Measurements from ENCODE around the gene EXOC7. TPM values are rescaled to one million over a fixed set of nuclear protein-coding genes. Genes with fewer than 3 reads are reported as not detected.

EXOC7 gene
- total and polyA plus RNA-seq, 2 donors (not counting 1 experiment from before 2014, with no cell fraction given) = 66.8 to 88.8 TPM

GRCh38 chr17:76040376-76040775 is 63.2 kb downstream of the EXOC7 start:
- no peaks in the 10 kb centered on the region for H3K4me1 ChIP-seq (ENCODE audit: control insufficient read depth, extremely low read depth, insufficient read depth, low read length)
- no peak for TF ChIP-seq EZH2 (IDR thresholded peaks at IDR 0.05; ENCODE audit: low read length, missing control alignments)
- TF ChIP-seq CTCF (conservative IDR thresholded peaks at IDR 0.05 in 1 of 2, IDR thresholded peaks at IDR 0.05 in 1 of 2; ENCODE audit: low read depth in 1 of 2, low read length in 2 of 2) = no peak
- H3K36me3 ChIP-seq (ENCODE audit: control insufficient read depth, insufficient read depth, low read length) = peaks cover 20% of the 10 kb centered on the region
- H3K9me3 ChIP-seq (ENCODE audit: control insufficient read depth, insufficient read depth, low read depth, low read length) = no peaks in the 10 kb centered on the region
- H3K9ac ChIP-seq (ENCODE audit: insufficient read depth, low read length) = no peak overlapping the region
- no peaks in the 10 kb centered on the region for H3K79me2 ChIP-seq (ENCODE audit: control insufficient read depth, insufficient read depth, low read length)
- no peak overlapping the region for H2AFZ ChIP-seq (ENCODE audit: low read length)
- H4K20me1 ChIP-seq (ENCODE audit: control insufficient read depth, extremely low read depth, insufficient read depth, low read length) = no peaks in the 10 kb centered on the region
- DNase-seq (ENCODE audit: low read depth in 2 of 2) = no peak
- no peak overlapping the region for H3K4me2 ChIP-seq (ENCODE audit: extremely low read depth, insufficient read depth, low read length)
- H3K27ac ChIP-seq (ENCODE audit: insufficient read depth, low read length) = no peak overlapping the region
- H3K27me3 ChIP-seq (ENCODE audit: control insufficient read depth, insufficient read depth, low read length) = no peaks in the 10 kb centered on the region
- no peak overlapping the region for H3K4me3 ChIP-seq (replicated peaks in 1 of 4; ENCODE audit: control extremely low read depth in 1 of 4, insufficient read depth in 1 of 4, low read depth in 3 of 4, low read length in 4 of 4)

GRCh38 chr17:76039121-76039520 is 64.5 kb downstream of the EXOC7 start:
- TF ChIP-seq EZH2 (IDR thresholded peaks at IDR 0.05; ENCODE audit: low read length, missing control alignments) = no peak
- TF ChIP-seq CTCF (conservative IDR thresholded peaks at IDR 0.05 in 1 of 2, IDR thresholded peaks at IDR 0.05 in 1 of 2; ENCODE audit: low read depth in 1 of 2, low read length in 2 of 2) = no peak
- Histone ChIP-seq H3K4me3 (replicated peaks in 1 of 4; ENCODE audit: control extremely low read depth in 1 of 4, insufficient read depth in 1 of 4, low read depth in 3 of 4, low read length in 4 of 4) (no peak overlapping the region), H3K4me1 (ENCODE audit: control insufficient read depth, extremely low read depth, insufficient read depth, low read length) (no peaks in the 10 kb centered on the region), H3K79me2 (ENCODE audit: control insufficient read depth, insufficient read depth, low read length) (no peaks in the 10 kb centered on the region), H3K4me2 (ENCODE audit: extremely low read depth, insufficient read depth, low read length) (no peak overlapping the region), H3K36me3 (ENCODE audit: control insufficient read depth, insufficient read depth, low read length) (peaks cover 17% of the 10 kb centered on the region), H3K27ac (ENCODE audit: insufficient read depth, low read length) (no peak overlapping the region), H3K9ac (ENCODE audit: insufficient read depth, low read length) (no peak overlapping the region), H3K27me3 (ENCODE audit: control insufficient read depth, insufficient read depth, low read length) (no peaks in the 10 kb centered on the region), H3K9me3 (ENCODE audit: control insufficient read depth, insufficient read depth, low read depth, low read length) (no peaks in the 10 kb centered on the region), H4K20me1 (ENCODE audit: control insufficient read depth, extremely low read depth, insufficient read depth, low read length) (no peaks in the 10 kb centered on the region), H2AFZ (ENCODE audit: low read length) (no peak overlapping the region)
- DNase-seq (ENCODE audit: low read depth in 2 of 2) = no peak

- no peaks in the 10 kb centered on the region for H3K79me2 ChIP-seq (ENCODE audit: control insufficient read depth, insufficient read depth, low read length)
- no peak for DNase-seq (ENCODE audit: low read depth in 2 of 2)
These were observed 65.5 kb downstream of the EXOC7 start for GRCh38 chr17:76038050-76038449.

More at GRCh38 chr17:76038050-76038449, 65.5 kb downstream of the EXOC7 start:
- Histone ChIP-seq H3K9ac (ENCODE audit: insufficient read depth, low read length) (no peak overlapping the region), H3K36me3 (ENCODE audit: control insufficient read depth, insufficient read depth, low read length) (peaks cover 10% of the 10 kb centered on the region), H3K4me1 (ENCODE audit: control insufficient read depth, extremely low read depth, insufficient read depth, low read length) (no peaks in the 10 kb centered on the region), H3K27me3 (ENCODE audit: control insufficient read depth, insufficient read depth, low read length) (no peaks in the 10 kb centered on the region), H3K9me3 (ENCODE audit: control insufficient read depth, insufficient read depth, low read depth, low read length) (no peaks in the 10 kb centered on the region), H3K4me2 (ENCODE audit: extremely low read depth, insufficient read depth, low read length) (no peak overlapping the region), H3K4me3 (replicated peaks in 1 of 4; ENCODE audit: control extremely low read depth in 1 of 4, insufficient read depth in 1 of 4, low read depth in 3 of 4, low read length in 4 of 4) (no peak overlapping the region), H4K20me1 (ENCODE audit: control insufficient read depth, extremely low read depth, insufficient read depth, low read length) (no peaks in the 10 kb centered on the region), H2AFZ (ENCODE audit: low read length) (no peak overlapping the region), H3K27ac (ENCODE audit: insufficient read depth, low read length) (no peak overlapping the region)
- TF ChIP-seq CTCF (conservative IDR thresholded peaks at IDR 0.05 in 1 of 2, IDR thresholded peaks at IDR 0.05 in 1 of 2; ENCODE audit: low read depth in 1 of 2, low read length in 2 of 2) (no peak), EZH2 (IDR thresholded peaks at IDR 0.05; ENCODE audit: low read length, missing control alignments) (no peak)

All from fibroblast of lung (primary cell).